OCI-LY3 (cell line): ENCODE measurements around the gene APOF.

ENCODE experiments used
- H2AFZ ChIP-seq: fragments of 200-600, 300-600 bp; shearing (Covaris generic); 2 replicates; pipeline ENCODE4 v1.6.0; 2014; ENCODE audit warnings: antibody characterized with exemption, low read depth, low read length
- H3K27ac ChIP-seq: fragments of 200-600, 300-600 bp; sonication (generic); 2 replicates; pipeline ENCODE4 v1.5.1; 2014; ENCODE audit warnings: mild to moderate bottlenecking, low read length, moderate library complexity, mixed read lengths
- H3K27me3 ChIP-seq: fragments of 200-600, 300-600 bp; sonication (generic); 2 replicates; pipeline ENCODE4 v1.6.1; 2014; ENCODE audit warnings: low read depth, low read length, mixed read lengths
- H3K36me3 ChIP-seq: fragments of 200-600, 300-600 bp; sonication (generic); replicated peaks from 2 replicates; pipeline ENCODE3; 2014; ENCODE audit warnings: low read depth, low read length, mixed read lengths
- H3K4me1 ChIP-seq: fragments of 300-600, 200-600 bp; sonication (generic); 2 replicates; pipeline ENCODE4 v1.6.1; 2014; ENCODE audit warnings: low read length, mixed read lengths
- H3K4me2 ChIP-seq: fragments of 200-600, 300-600 bp; sonication (generic); 2 replicates; pipeline ENCODE4 v1.6.1; 2014; ENCODE audit warnings: low read length, mixed read lengths
- H3K4me3 ChIP-seq: fragments of 300-600, 200-600 bp; sonication (generic); 2 replicates; pipeline ENCODE4 v1.5.1; 2014; ENCODE audit warnings: antibody characterized with exemption, mild to moderate bottlenecking, low read length, moderate library complexity
- H3K79me2 ChIP-seq: fragments of 300-600, 200-600 bp; shearing (Covaris generic); 2 replicates; pipeline ENCODE4 v1.6.1; 2014; ENCODE audit warnings: mild to moderate bottlenecking, low read length, mixed read lengths
- H3K9ac ChIP-seq: fragments of 300-600, 200-600 bp; shearing (Covaris generic); 2 replicates; pipeline ENCODE4 v1.6.0; 2014; ENCODE audit warnings: mild to moderate bottlenecking, low read length, moderate library complexity
- H3K9me3 ChIP-seq: fragments of 200-600, 300-600 bp; shearing (Covaris generic); 2 replicates; pipeline ENCODE4 v1.6.1; 2014; ENCODE audit warnings: low read length, mixed read lengths; ENCODE audit not compliant: insufficient read depth
- H4K20me1 ChIP-seq: fragments of 200-600, 300-600 bp; sonication (generic); 2 replicates; pipeline ENCODE4 v1.6.1; 2016; ENCODE audit warnings: low read length, mixed read lengths; ENCODE audit not compliant: insufficient read depth
- CTCF ChIP-seq: fragments of 200-600, 300-600 bp; sonication (generic); IDR thresholded peaks from 2 replicates; pipeline ENCODE4 v1.5.1; 2014; ENCODE audit warnings: antibody characterized with exemption, low read length, low read depth
- EZH2phosphoT487 ChIP-seq: fragments of 200-600 bp; shearing (Covaris generic); IDR thresholded peaks from 2 replicates; pipeline ENCODE4 v1.6.1; 2018; ENCODE audit warnings: antibody characterized with exemption, mixed run types, low read depth

APOF gene

GRCh38 chr12:56341616-56342015 lies 21.0 kb downstream of the APOF start:
- no peak overlapping the region for H3K4me3 ChIP-seq
- no peaks in the 10 kb centered on the region for H3K27me3 ChIP-seq
- H2AFZ ChIP-seq: no peak overlapping the region
- H4K20me1 ChIP-seq: no peaks in the 10 kb centered on the region
- TF ChIP-seq EZH2phosphoT487: no peak
- H3K4me2 ChIP-seq: no peak overlapping the region
- no peak overlapping the region for H3K9ac ChIP-seq
- no peaks in the 10 kb centered on the region for H3K79me2 ChIP-seq
- no peaks in the 10 kb centered on the region for H3K9me3 ChIP-seq
- H3K36me3 ChIP-seq: peaks cover 6% of the 10 kb centered on the region
- H3K4me1 ChIP-seq: peaks cover 24% of the 10 kb centered on the region
- no peak overlapping the region for H3K27ac ChIP-seq

- no peaks in the 10 kb centered on the region for H4K20me1 ChIP-seq
- peak overlapping the region; percentile 19; the same call in 1 of the 2 replicates for H3K27ac ChIP-seq
- H3K9me3 ChIP-seq: no peaks in the 10 kb centered on the region
- H3K27me3 ChIP-seq: no peaks in the 10 kb centered on the region
- peaks cover 38% of the 10 kb centered on the region for H3K4me1 ChIP-seq
- TF ChIP-seq EZH2phosphoT487 (no peak), CTCF (no peak)
- H3K79me2 ChIP-seq: peaks cover 4% of the 10 kb centered on the region; the same call in 1 of the 2 replicates
- peaks cover 3% of the 10 kb centered on the region for H3K36me3 ChIP-seq
- H3K4me3 ChIP-seq: no peak overlapping the region
- no peak overlapping the region for H3K9ac ChIP-seq
- H3K4me2 ChIP-seq: peak overlapping the region; percentile 51
- no peak overlapping the region for H2AFZ ChIP-seq
Observed at GRCh38 chr12:56339158-56339422, 23.6 kb downstream of the APOF start.

GRCh38 chr12:56338308-56339157 lies 24.1 kb downstream of the APOF start, which contains the start of gene IL23A:
Gene IL23A, plus strand, starts transcription at chr12:56338884. Its CDS starts 161 bp downstream, at chr12:56339045.
- Histone ChIP-seq H3K4me2 (peak within 1 kb of the TSS; percentile 51), H3K36me3 (peaks cover 3% of the 10 kb centered on the region), H3K27ac (peak within 1 kb of the TSS; percentile 34; the same call in 1 of the 2 replicates), H4K20me1 (no peaks in the 10 kb centered on the region), H3K79me2 (peaks cover 4% of the 10 kb centered on the region; the same call in 1 of the 2 replicates), H3K9me3 (no peaks in the 10 kb centered on the region), H3K27me3 (no peaks in the 10 kb centered on the region), H3K9ac (0 out of 2 replicates have a peak within 1 kb of the TSS, but pooled peaks have one; percentile 11), H3K4me3 (peak within 1 kb of the TSS; percentile 21; the same call in 1 of the 2 replicates), H3K4me1 (peaks cover 38% of the 10 kb centered on the region), H2AFZ (peak within 1 kb of the TSS; percentile 74)
- no peak for TF ChIP-seq EZH2phosphoT487

GRCh38 chr12:56337753-56338251 lies 24.9 kb downstream of the APOF start:
- Histone ChIP-seq H3K9ac (no peak overlapping the region), H3K36me3 (no peaks in the 10 kb centered on the region), H3K27ac (peak overlapping the region; percentile 34; the same call in 1 of the 2 replicates), H3K4me3 (no peak overlapping the region), H2AFZ (peak overlapping the region; percentile 68; the same call in 1 of the 2 replicates), H3K9me3 (no peaks in the 10 kb centered on the region), H3K4me2 (peak overlapping the region; percentile 51), H3K79me2 (peaks cover 8% of the 10 kb centered on the region), H3K27me3 (no peaks in the 10 kb centered on the region), H3K4me1 (peaks cover 41% of the 10 kb centered on the region), H4K20me1 (no peaks in the 10 kb centered on the region)
- no peak for TF ChIP-seq EZH2phosphoT487
- no peak for TF ChIP-seq CTCF
